GM12891 (cell line): ENCODE measurements around the gene PRPF38B.
"Not testable (repeated sequence)": the region's sequence is repeated elsewhere in the genome, so short reads cannot be mapped to it uniquely, and the experiment has no call there.

Experiments
- PAX5 ChIP-seq: IDR thresholded peaks from 2 replicates; pipeline ENCODE4 v1.6.1; 2011; ENCODE audit warnings: low read length, moderate library complexity, mild to moderate bottlenecking; ENCODE audit not compliant: insufficient read depth, severe bottlenecking
- POLR2A ChIP-seq: IDR thresholded peaks from 2 replicates; pipeline ENCODE4 v1.6.1; 2011; ENCODE audit warnings: low read depth, low read length, control low read depth

GRCh38 chr1:108702109-108702508 lies 10.0 kb downstream of the PRPF38B start:
- peak; percentile 52; the same call in 1 of the 2 replicates for TF ChIP-seq POLR2A
- TF ChIP-seq PAX5, result not testable (repeated sequence)
